ENCODE data around the gene ACSL5.
"Not testable (repeated sequence)": the region's sequence is repeated elsewhere in the genome, so short reads cannot be mapped to it uniquely, and the experiment has no call there.

ACSL5 gene

GRCh38 chr10:112372182-112372810 lies 1.6 kb upstream of the ACSL5 start:
- DNase-seq (ENCODE audit: insufficient read length, low spot score); FAIRE-seq: not testable (repeated sequence)

DNA sequence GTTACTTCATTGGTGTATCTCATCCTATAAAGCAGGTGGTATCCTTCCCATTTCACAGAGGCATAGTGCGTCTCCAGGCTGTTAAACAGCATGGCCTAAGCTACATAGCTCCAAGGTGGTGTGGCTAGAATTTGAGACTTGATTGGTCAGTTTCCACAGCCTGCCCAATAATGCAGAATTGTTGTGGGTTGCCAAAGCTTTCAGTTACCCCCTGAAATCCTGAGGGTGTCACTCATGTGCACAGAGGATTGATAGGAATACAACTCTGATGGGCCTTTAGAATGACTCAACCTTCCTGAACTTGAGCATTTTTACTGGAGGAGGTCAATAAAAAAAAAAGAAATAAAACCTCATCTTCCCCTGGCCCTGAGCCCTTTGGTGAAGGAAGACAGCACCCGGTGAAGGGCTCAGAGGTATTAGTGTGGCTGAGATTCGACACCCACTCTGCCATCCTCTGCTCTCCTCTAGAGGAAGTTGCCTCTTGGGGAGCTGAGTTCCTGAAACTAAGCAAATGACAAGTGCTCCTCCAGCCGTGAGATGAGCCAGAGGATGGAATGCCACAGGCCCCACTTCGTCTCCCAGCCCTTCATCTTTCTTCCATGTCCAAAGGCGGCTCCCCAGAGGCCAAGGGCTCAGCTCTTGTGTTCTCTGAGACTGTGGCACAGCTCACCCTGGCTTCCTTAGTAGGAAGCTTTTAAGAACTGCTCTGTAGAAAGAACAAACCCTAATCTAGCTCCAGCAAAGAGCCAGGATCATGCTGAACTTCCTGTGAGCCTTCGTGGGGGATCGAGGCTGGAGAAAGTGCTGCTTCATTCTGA lies 1.0 kb downstream of the ACSL5 start:
- no peak for FAIRE-seq

GRCh38 chr10:112375721-112376395 lies 1.9 kb downstream of the ACSL5 start:
- DNase-seq (ENCODE audit: insufficient read length, low spot score) (no peak), FAIRE-seq (no peak)

More for the DNA sequence above, 1.0 kb downstream of the ACSL5 start:
- DNase-seq (ENCODE audit: insufficient read length, low spot score), result no peak

DNA sequence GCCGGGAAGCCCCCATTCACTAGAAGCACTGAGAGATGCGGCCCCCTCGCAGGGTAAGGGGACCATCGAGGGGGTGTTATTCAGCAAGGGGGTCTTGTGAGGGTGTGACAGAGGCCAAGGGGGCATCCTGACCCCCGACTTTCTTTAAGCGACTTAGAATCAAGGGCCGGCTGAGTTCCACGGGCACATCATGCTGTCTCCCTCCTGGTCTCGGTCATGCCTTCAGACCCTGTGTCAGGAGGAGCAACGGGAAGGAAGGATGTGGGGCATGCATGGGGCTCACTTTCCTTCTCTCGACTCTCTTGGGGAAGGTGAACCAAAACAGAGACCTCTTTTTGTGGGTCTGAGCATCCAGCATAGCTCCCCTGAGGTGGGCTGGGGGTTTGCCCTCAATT lies 2.5 kb downstream of the ACSL5 start:
- FAIRE-seq (no peak), DNase-seq (ENCODE audit: insufficient read length, low spot score) (no peak)

- not testable (repeated sequence) for FAIRE-seq; DNase-seq (ENCODE audit: insufficient read length, low spot score)
Measured at GRCh38 chr10:112377116-112377515, 3.2 kb downstream of the ACSL5 start.

DNA sequence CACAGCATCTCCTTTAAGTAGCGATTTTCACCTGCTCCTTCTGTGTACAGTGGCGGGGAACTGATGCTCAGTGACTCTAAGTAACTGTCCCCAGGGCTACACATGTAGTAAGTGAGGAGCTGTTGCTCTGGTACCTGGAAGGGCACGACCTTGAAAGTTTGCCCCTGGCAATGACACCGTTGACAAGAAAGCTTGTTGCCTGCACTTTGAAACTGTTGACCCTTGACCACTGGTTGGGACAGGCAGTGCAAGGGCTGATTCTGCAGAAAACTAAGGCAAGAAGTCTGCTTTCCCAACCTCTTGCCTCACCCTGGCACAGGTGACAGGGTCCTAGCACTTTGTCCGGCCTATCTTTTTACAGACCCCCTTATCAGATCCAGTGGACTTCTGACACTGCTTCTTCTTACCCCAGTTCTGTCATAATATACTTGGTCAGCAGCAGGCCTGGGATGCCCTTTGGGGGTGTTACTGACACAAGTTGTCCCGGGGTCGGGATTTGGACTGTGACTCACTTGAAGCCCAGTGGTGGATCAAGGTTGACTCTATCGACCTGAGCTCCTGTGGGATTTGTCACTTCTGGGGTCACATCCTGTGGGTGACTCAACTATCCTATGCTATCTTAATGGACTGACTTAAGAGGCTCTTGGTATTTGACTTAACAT lies 5.8 kb downstream of the ACSL5 start:
- FAIRE-seq (no peak), DNase-seq (ENCODE audit: insufficient read length, low spot score) (no peak)

DNA sequence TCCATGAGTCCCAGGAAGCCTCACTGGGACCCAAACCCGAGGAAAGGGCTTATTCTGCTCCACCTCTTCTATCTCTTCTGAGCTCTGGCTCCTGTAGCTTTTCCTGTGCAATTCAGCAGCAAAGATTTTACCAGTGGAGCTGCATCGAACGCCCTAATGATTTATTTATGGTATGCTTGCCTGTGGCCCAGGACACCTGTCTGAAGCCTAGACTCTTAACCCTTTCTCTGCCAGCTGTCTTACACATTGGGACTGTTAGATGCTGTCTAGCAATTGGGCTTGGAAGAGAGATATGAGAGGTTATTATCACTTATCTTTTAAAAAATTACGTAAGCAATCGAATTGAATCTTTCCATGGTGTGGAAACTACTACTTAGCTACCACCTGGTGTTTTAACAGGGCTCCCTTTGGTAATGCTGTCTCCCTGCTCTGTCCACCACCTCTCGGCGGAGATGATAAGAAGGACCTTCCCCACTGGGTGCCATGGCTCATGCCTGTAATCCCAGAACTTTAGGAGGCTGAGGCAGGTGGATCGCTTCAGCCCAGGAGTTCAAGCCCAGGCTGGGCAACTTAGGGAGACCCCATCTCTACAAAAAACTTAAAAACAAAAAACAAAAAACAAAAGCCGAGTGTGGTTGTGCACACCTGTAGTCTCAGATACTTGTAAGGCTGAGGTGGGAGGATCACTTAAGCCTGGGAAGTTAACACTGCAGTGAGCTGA lies 8.8 kb downstream of the ACSL5 start:
- FAIRE-seq, result no peak
- DNase-seq (ENCODE audit: insufficient read length, low spot score), result no peak

GRCh38 chr10:112383325-112383724 lies 9.4 kb downstream of the ACSL5 start:
- DNase-seq (ENCODE audit: insufficient read length, low spot score) (no peak), FAIRE-seq (no peak)

GRCh38 chr10:112384141-112384540 lies 10.2 kb downstream of the ACSL5 start:
- FAIRE-seq (no peak), DNase-seq (ENCODE audit: insufficient read length, low spot score) (no peak)

- DNase-seq (ENCODE audit: insufficient read length, low spot score), result no peak
- no peak for FAIRE-seq
Measured at GRCh38 chr10:112385201-112385600, 11.3 kb downstream of the ACSL5 start.

GRCh38 chr10:112388056-112388455 lies 14.1 kb downstream of the ACSL5 start:
- not testable (repeated sequence) for DNase-seq (ENCODE audit: insufficient read length, low spot score); FAIRE-seq

GRCh38 chr10:112388548-112388947 lies 14.6 kb downstream of the ACSL5 start:
- no peak for FAIRE-seq
- no peak for DNase-seq (ENCODE audit: insufficient read length, low spot score)

DNA sequence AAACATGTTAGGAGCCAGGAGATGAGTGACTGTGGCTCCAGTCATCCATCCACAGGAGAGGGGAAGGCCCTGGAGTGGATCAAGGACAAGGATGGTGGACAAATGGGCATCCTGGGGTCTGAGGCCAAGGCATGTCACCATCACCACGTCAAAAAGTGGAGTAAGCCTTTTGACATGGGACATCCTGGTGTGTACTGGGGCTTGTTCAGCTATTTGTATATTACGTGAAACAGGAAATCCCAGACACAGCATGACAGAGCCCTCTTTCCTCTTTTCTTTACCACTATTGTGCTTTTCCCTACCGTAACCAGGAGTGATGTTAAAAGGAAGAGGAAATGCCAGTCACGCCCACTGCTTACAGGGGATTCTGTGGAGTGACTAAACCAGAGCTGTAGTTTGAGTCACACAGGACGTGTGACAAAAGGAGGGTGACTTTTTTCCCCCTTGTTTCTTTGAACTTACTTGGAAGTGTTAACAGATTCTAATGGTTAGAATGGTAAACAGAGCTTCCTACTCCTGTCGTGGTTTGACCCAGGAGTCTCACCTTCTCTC lies 15.4 kb downstream of the ACSL5 start:
- no peak for FAIRE-seq
- DNase-seq (ENCODE audit: insufficient read length, low spot score), result no peak

DNA sequence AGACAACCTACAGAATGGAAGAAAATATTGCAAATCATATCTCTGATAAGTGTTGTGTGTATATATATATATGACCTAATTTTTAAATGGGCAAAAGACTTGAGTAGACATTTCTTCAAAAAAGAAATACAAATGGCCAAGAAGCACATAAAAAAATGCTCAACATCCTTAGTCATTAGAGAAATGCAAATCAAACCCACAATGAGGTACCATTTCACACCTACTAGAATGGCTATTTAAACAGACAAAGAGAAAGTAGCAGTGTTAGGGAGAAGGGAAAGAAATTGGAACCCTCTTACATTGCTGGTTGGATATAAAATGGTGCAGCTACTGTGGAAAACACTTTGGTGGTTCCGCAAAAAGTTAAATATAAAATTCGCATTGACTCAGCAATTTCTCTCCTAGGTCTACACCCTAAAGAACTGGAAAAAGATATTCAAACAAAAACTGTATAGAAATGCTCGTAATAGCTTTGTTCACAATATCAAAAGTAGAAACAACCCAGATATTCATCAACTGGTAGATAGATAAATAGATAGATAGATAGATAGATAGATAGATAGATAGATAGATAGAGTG lies 16.3 kb downstream of the ACSL5 start:
- DNase-seq (ENCODE audit: insufficient read length, low spot score), result no peak
- no peak for FAIRE-seq

- DNase-seq (ENCODE audit: insufficient read length, low spot score), result no peak
- FAIRE-seq, result no peak
Measured at GRCh38 chr10:112393341-112393740, 19.4 kb downstream of the ACSL5 start.

DNA sequence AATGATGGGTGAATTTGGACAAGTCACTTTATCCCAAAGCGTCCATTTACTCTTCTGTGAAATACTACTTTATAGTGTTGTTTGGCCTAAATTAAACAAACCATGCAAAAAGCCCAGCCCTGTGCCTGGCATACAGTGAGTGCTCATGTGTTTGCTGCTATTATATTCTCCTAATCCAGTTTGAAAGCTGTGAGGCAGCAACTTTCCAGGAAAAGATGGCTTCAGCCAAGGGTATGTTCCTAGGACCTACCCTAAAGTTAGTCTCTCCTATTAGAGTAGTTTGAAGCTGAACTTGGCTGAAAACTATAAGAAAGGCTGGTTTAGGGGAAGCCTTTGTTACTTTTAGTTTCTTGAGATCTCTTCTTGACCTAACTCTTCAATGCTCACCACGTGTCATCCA lies 19.9 kb downstream of the ACSL5 start:
- FAIRE-seq (no peak), DNase-seq (ENCODE audit: insufficient read length, low spot score) (no peak)

DNA sequence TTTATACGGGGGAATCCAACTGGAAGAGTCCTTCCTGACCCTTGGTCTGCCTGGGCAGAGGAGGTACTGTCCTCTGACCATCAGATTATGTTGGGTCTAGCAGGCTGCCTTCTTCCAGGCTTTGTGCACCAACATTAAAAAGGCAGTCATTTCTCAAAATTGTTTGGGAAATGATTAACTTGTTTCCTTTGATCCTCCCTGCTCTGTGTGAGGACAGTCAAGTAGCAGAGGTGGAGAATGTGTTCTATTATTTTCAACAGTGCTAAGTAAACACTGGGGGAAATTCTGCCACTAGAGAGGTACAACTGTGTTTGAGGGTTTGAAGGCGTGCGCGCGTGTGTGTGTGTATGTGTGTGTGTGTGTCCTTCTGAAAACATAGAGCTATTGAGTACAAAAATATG lies 20.6 kb downstream of the ACSL5 start:
- no peak for FAIRE-seq
- no peak for DNase-seq (ENCODE audit: insufficient read length, low spot score)

DNA sequence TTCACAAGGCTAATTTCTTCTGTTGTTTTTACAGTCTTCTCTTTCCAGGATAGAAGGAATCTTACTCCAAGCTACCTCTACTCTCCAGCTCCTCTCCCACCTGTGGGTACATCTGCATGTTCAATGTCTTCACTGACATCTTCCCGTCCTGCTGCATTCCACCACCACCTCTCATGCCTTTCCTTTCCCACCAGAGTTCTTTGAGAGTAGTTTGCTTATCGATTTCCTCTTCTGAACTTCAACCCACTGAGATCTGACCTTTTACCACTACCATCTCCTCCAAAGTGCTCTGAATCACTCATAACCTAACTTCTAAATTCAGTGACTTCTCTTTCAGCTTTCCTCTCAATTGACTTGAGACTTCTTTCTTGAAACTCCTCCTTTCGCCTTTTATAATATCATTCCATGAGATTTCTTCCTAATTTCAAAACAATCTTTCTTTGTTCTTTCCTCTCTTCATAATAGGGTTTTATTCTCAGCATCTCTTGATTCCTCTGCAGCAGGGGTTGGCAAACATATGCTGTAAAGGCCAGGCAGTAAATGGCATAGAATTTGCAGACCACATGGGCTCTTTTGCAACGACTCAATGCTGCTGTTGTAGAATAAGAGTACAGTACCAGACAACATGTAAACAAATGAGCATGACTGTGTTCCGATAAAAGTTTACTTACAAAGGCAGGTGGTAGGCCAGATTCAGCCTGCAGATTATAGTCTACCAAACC lies 22.1 kb downstream of the ACSL5 start:
- DNase-seq (ENCODE audit: insufficient read length, low spot score) (no peak), FAIRE-seq (no peak)

- no peak for FAIRE-seq
Measured at GRCh38 chr10:112397592-112397991, 23.7 kb downstream of the ACSL5 start.

More at GRCh38 chr10:112397592-112397991, 23.7 kb downstream of the ACSL5 start:
- DNase-seq (ENCODE audit: insufficient read length, low spot score), result no peak
